Prostate gland (tissue), 2 donors: ENCODE results near the gene NCAPG. TPM values are rescaled to one million over a fixed set of nuclear protein-coding genes. Genes with fewer than 3 reads are reported as not detected.
A peak's percentile ranks its signal among the peaks of the same experiment; 100 is the strongest.

Experiments used
- DNase-seq: peaks from one replicate; pipeline ENCODE4 v3.0.0-alpha.2; 2019; ENCODE audit warnings: low spot score
- H3K27ac ChIP-seq, 2 donors: fragments of 200-600 bp; sonication (generic); 2 replicates each; pipeline ENCODE4 v1.5.1; 2017 to 2019
- H3K27me3 ChIP-seq: fragments of 200-600 bp; sonication (generic); replicated peaks from 2 replicates; pipeline ENCODE4 v1.5.1; 2019; ENCODE audit not compliant: insufficient read depth
- H3K36me3 ChIP-seq, 2 donors: fragments of 200-600 bp; sonication (generic); 1 replicate in 1 of 2; 2 replicates in 1 of 2; pipeline versions ENCODE4 v1.5.1 to v1.8.1; 2017 to 2019
- H3K4me1 ChIP-seq: fragments of 200-600 bp; sonication (generic); replicated peaks from 2 replicates; pipeline ENCODE4 v1.5.1; 2019
- H3K4me3 ChIP-seq, 2 donors: fragments of 200-600 bp; sonication (generic); 2 replicates each; pipeline ENCODE4 v1.5.1; 2017 to 2019
- H3K9me3 ChIP-seq: fragments of 200-600 bp; sonication (generic); 2 replicates; pipeline ENCODE4 v1.5.1; 2017
- CTCF ChIP-seq, 4 experiments: fragments of 200-600 bp in 2 of 4; fragments of 450-650 bp in 2 of 4; sonication (generic) in 2 of 4; IDR thresholded peaks; 1 replicate in 3 of 4; 2 replicates in 1 of 4; pipeline ENCODE4 v1.5.1; 2016 to 2019; ENCODE audit warnings: antibody characterized with exemption in 4 of 4, mild to moderate bottlenecking in 2 of 4, moderate library complexity in 2 of 4
- POLR2A ChIP-seq: fragments of 450-650 bp; IDR thresholded peaks from one replicate; pipeline ENCODE4 v1.6.1; 2016; ENCODE audit warnings: antibody characterized with exemption, mild to moderate bottlenecking
- POLR2AphosphoS5 ChIP-seq: sonication (generic); formaldehyde crosslinking; IDR thresholded peaks from one replicate; pipeline ENCODE4 v1.6.1; 2017; ENCODE audit warnings: antibody characterized with exemption
- WGBS: methylation state at CpG from one replicate; pipeline ENCODE4 v1.1.5; 2018; 5-methylcytosine and 5-hydroxymethylcytosine counted together
- intact Hi-C: fragments of 100-400 bp; cut with DNase I; formaldehyde crosslinking; loops from one replicate; pipeline ENCODE4 v1.14.2; 2022
- total RNA-seq, 2 donors: library from RNA; depleted of rRNA; stranded (reverse); fragments of >200 nt; gene quantifications; one replicate each; pipeline ENCODE4 v1.1.0, GENCODE V29; 2016

NCAPG gene
- total RNA-seq, 2 donors from 2014 or later, result 0.96 to 4.7 TPM

DNA sequence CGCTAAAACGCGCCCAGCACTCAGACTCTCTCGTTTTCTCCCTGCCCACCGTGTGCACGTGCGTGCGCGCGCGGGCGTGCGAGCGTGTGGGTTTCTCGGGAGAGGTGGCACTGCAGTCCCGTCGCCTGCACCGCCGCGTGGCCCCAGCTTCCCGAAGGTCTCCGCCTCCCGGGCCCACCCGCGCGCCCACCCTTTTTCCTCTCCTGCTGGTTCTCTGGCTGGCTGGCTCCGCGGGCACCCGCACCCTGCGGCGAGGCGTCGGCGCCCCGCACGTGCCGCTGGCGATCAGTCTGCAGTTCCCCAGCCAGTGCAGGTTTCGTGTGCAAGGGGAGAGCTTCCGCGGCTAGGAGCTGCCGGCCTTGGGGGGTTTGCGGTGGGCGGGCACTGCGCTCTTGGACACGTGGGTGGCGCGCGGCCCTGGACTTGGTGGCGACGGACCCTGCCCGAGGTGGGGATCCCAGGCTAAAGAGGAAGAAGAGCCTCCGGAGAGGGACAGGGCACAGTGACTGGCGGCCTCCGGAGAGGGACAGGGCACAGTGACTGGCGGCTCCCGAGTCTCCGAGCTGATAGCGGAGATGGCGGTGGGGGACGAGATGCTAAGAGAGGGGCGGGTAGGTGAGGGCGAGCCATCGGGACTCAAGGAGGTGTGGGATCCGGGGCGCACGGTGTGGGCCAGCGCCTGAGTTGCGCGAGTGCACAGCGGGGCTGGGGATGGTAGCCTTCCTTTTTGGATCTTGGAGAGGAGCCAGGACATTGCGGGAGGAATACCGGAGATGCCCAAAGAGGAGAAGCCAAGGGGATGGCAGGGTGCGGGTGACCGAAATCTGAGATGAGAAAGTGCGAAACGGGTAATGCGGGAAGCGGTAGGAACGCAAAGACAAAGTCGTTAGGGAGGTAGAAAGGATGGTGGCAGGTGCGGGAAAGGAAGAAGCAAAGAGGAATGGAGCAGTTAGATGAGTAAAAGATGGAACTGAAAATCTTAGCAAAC, 29.2 kb upstream of the NCAPG start, which contains the start of gene FAM184B:
Gene FAM184B, minus strand, starts transcription at position 322 of the 988 bp plus-strand sequence. CDS start 322 bp downstream, outside the sequence.
- peak within 1 kb of the TSS; percentile 15 to 23 for H3K4me3 ChIP-seq
- no peaks in the 10 kb centered on the region for H3K27me3 ChIP-seq
- WGBS, result 3% methylated on average over 74 of the region's 82 CpGs
- no peak within 1 kb of the TSS for H3K27ac ChIP-seq
- no peaks in the 10 kb centered on the region for H3K9me3 ChIP-seq
- DNase-seq, result no peak
- TF ChIP-seq POLR2A (no peak), CTCF (IDR thresholded peaks at IDR 0.05) (no peak), POLR2AphosphoS5 (no peak)
- H3K4me1 ChIP-seq, result peaks cover 5% of the 10 kb centered on the region
- intact Hi-C loops, result no loop called here
- no peaks in the 10 kb centered on the region for H3K36me3 ChIP-seq

- no peaks in the 10 kb centered on the region for H3K27me3 ChIP-seq
- intact Hi-C loops, result no loop called here
- H3K27ac ChIP-seq, result no peak overlapping the region
- peaks cover 5% of the 10 kb centered on the region for H3K4me1 ChIP-seq
- no peaks in the 10 kb centered on the region for H3K9me3 ChIP-seq
- no peaks in the 10 kb centered on the region for H3K36me3 ChIP-seq
- no peak for DNase-seq
- H3K4me3 ChIP-seq, result no peak overlapping the region
- TF ChIP-seq CTCF (IDR thresholded peaks at IDR 0.05) (no peak), POLR2A (no peak), POLR2AphosphoS5 (no peak)
- WGBS, result 68% methylated on average over 5 of the region's 5 CpGs
Observed at GRCh38 chr4:17785858-17786257, 24.9 kb upstream of the NCAPG start.

GRCh38 chr4:17786567-17786966, 24.2 kb upstream of the NCAPG start:
- Histone ChIP-seq H3K27ac (no peak overlapping the region), H3K27me3 (no peaks in the 10 kb centered on the region), H3K4me1 (no peaks in the 10 kb centered on the region), H3K36me3 (no peaks in the 10 kb centered on the region), H3K9me3 (no peaks in the 10 kb centered on the region), H3K4me3 (no peak overlapping the region)
- intact Hi-C loops, result no loop called here
- DNase-seq, result no peak
- TF ChIP-seq CTCF (IDR thresholded peaks at IDR 0.05), result no peak
- TF ChIP-seq POLR2AphosphoS5, result no peak
- no peak for TF ChIP-seq POLR2A
- WGBS, result 60% methylated on average over 5 of the region's 5 CpGs

DNA sequence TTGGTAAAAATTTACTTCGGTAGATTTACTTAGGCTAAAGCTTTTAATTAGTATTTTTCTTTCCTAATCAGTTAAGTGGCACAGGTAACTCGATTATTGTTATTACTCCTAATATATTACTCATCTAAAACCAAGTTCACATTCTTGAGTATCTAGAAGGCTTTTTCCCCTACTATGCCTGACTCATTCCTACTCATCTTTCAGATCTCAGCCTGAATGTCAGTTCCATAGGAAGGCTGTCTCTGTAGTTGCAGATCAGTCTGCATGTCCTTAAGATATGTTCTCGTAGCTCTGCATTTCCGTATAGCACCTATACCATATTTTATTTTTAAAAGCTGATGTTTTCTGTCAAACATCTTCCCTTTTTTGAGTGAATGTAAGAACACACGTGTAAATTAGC, 23.5 kb upstream of the NCAPG start:
- WGBS, result 85% methylated on average over 5 of the region's 5 CpGs
- intact Hi-C loops, result no loop called here
- H3K27me3 ChIP-seq, result no peaks in the 10 kb centered on the region

More for the DNA sequence above, 23.5 kb upstream of the NCAPG start:
- TF ChIP-seq POLR2A (no peak), CTCF (IDR thresholded peaks at IDR 0.05) (no peak), POLR2AphosphoS5 (no peak)
- Histone ChIP-seq H3K36me3 (no peaks in the 10 kb centered on the region), H3K27ac (no peak overlapping the region), H3K4me3 (no peak overlapping the region), H3K9me3 (no peaks in the 10 kb centered on the region), H3K4me1 (no peaks in the 10 kb centered on the region)
- no peak for DNase-seq
